ENCODE results near the gene CCT7.

The CCT7 gene

DNA sequence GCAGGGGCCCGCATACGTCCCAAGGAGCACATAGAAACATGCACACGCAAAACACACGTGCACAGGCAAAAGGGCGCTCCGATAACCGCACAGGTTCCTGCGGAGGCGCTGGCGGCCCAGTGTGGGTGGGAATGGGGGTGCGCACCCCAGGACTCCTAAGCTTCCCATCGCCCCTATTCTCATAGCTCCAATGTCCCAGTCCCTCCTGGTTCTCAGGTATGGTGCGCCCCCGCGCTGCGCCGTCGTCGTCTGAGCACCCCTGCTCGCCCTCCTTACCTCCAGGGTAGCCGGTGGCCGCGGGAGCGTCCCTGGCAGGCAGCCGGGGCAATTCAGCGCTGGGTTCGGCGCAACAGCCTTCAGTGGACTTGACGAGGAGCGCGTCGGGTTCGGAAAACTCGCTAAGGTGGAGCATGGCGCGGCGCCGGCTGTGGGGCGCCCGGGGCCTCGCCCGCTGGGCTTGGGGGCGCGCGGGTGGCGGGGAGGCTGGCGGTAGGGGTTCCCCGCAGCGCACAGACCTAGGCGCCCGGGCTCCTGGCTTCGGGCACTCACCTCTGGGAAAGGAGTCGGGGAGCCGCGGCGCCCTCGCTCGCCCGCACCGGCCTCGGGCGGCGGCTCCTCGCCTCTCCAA, 58.9 kb downstream of the CCT7 start:
- DNase-seq (ENCODE audit: low read depth in 2 of 2), result no peak

DNA sequence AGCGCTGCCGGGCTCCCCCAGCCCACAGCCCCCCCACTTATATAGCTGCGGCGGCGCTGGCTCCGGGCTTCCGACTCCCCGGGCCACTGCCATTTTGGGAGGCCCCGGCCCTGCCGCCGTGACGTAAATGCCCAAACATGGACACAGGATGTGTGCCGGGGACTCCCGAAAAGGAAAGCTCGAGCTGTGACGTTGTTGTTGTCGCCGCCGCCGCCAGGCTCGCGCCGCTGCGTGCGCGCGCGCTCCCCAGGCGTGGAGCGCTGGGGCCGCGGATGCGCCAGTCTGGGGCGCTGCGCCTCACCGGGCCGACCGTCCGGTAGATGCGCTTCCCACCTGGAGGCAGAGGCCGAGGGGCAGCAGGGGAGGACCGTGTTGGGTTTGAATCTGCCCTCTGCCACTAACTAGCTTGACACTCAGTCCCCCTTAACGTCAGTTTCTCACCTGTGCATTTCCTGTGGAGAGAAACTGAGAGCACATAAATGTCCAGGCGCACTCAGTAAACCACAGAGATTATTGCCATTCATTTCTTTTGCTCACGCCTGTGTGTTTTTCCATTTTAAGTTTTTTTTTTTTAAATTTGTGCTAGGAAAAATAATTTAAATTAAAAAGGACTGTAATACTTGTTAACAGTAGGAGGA, 59.5 kb downstream of the CCT7 start, which contains the start of gene EGR4:
Gene EGR4, minus strand, starts transcription at position 15 of the 638 bp plus-strand sequence. CDS start 231 bp downstream, outside the sequence.
- DNase-seq (ENCODE audit: low read depth in 2 of 2), result peak; percentile 80 to 81

DNA sequence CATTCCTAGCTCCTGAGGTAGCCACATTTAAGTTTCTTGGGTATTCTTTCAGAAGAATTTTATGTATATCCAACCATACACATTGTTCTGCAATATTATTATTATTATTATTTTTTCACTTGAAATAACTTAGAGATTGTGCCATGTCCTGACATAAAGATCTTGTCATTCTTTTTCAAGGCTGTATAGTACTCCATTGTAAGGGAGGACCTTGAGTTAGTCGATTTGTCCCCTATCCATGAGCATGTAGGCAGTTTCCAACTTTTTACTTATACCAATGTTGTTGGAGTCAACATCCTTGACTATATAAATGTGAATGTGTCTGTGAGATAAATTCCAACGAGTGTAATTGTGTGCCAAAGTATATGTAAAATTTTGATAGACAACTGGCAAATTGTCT, 60.1 kb downstream of the CCT7 start:
- no peak for DNase-seq (ENCODE audit: low read depth in 2 of 2)

DNA sequence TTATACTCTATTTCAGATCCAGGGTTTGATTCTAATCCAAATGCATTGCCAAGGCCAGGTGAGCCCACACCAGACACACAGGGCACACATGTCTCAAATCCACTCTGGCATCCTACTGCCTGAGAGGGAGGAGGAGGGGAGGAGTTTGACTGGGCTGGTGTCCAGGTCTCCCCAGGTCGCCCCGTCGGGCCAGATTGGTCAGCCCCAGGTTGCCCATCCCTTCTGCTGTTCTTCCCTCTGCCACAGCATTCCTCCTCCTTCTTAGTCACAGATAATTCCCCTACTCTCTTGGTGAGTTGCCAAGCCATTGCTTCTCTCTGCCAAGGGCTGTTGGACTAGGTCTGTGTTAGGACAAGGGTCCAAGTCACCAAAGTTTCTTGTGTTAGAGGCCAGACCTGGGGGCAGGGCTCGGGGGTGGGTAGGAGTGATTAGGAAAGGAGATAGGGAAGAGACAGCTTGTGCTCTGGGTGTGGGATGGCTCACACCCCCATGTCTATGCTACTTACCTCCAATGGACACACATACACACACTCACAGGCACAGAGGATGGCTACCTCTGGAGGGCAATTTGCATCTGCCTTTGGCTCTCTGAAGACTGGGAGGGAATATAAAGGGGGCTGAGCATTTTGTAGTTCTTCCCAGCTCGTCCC, 61.8 kb downstream of the CCT7 start:
- no peak for DNase-seq (ENCODE audit: low read depth in 2 of 2)

DNA sequence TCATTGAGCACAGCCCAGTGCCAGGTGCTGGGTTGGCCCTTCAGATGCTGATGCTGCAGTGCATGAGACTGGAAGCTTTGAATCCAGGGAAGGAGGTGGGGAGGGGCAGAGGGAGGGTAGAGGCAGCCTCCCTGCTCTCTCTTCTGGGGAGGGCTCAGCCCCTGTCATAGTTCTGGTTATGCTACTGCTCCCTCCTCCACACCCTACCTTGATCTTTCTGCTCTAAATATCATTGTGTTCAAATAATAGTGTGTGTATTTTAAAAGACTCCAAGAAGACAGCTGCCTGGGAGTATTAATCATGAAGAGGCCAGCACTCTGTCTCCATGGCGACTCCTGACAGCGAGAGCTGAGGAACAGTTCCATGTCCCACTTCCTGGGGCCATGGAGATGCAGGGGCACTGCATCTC, 63.0 kb downstream of the CCT7 start:
- DNase-seq (ENCODE audit: low read depth in 2 of 2), result no peak

DNA sequence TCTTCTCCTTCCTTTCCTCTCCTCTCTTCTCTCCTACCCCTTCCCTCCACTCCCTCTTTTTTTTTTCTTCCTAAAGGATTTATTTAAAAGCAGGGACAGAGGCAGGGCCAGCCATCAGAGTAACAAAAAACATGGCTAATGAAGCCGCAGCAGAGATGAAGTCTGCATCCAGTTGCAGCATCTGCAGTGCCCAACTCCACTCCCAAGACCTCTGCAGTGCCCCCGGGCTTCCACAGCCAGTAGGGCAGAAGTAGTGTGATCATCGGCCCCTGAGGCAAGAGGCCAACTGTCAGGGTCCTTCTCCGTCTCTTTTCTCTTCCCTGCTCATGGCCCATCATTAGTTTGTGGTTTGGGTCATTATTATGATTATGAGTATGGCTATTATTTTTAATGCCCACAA, 63.5 kb downstream of the CCT7 start:
- no peak for DNase-seq (ENCODE audit: low read depth in 2 of 2)

DNA sequence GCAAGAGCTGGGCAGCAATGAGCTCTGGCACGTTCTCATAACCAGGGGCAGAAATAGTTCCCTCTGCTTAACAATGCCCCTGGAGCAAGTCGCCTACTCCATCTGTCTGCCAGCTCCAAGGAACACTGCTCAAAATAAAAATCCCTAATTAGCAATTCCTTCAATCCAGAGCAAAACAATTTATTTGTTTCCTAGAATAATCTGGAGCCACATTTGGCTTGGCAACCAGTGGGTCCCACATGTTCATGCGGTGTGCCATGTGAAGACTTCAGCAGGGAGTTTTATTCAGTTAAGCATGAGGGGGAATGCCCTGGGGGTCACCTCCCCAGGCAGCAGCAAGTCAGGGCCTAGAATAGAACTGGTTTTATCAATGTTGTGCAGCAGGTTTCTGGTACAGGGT, 66.8 kb downstream of the CCT7 start:
- DNase-seq (ENCODE audit: low read depth in 2 of 2), result no peak

DNA sequence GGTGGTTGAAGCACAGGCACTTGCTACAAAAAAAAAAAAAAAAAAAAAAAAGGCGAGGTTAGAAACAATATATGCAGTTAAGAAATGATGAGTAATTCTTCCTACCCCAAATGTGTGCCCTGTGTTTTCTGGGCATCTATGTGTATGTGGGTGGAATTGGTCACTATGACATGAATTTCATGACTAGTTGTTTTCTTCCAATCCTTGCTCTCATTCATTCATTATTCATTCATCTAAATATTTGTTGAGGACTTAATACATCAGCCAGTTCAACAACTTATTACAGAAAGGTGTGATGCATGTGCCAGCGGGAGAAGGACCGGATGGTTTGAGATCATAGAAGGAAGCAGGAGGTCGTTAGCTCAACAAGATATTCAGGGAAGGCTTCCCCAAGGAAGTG, 67.5 kb downstream of the CCT7 start:
- no peak for DNase-seq (ENCODE audit: low read depth in 2 of 2)
